ENCODE measurements around the gene THEMIS2. TPM values are rescaled to one million over a fixed set of nuclear protein-coding genes. Genes with fewer than 3 reads are reported as not detected.
"Not testable (repeated sequence)": the region's sequence is repeated elsewhere in the genome, so short reads cannot be mapped to it uniquely, and the experiment has no call there.

The THEMIS2 gene
- 10 to 100 TPM; 12.9 to 17.5 TPM for total RNA-seq

GRCh38 chr1:27872059-27872801, at the start of gene THEMIS2:
Gene THEMIS2 (plus strand): TSS chr1:27872544. CDS start chr1:27872572, 28 bp downstream.
- H3K9me3 Mint-ChIP-seq: no peaks in the 10 kb centered on the region
- peaks cover 2% of the 10 kb centered on the region for H3K36me3 Mint-ChIP-seq (ENCODE audit: low read depth)
- H3K4me1 Mint-ChIP-seq (ENCODE audit: low read depth): peaks cover 51% of the 10 kb centered on the region
- intact Hi-C loops (cut with micrococcal nuclease): loop anchor here (5.0 kb wide), 1 partner anchor 100 kb away; the partner anchor contains the start of gene STX12
- peak; percentile 81 for DNase-seq
- peak within 1 kb of the TSS; percentile 86 for H3K4me3 Mint-ChIP-seq
- peak within 1 kb of the TSS; percentile 74 for H3K27ac Mint-ChIP-seq
- CTCF ChIA-PET: interaction anchor here (0.6 kb wide), 1 partner anchor 11 kb away, joined by 3 read pairs; no protein-coding TSS in a partner anchor
- H3K27me3 Mint-ChIP-seq (ENCODE audit: low read depth): no peaks in the 10 kb centered on the region

GRCh38 chr1:27823784-27824183, 48.6 kb upstream of the THEMIS2 start:
- peaks cover 7% of the 10 kb centered on the region for H3K36me3 Mint-ChIP-seq (ENCODE audit: low read depth)
- CTCF ChIA-PET: interaction anchor here (0.5 to 0.6 kb wide), 2 partner anchors 253 to 1360 kb away, joined by 3 to 4 read pairs; no protein-coding TSS in a partner anchor
- H3K4me3 Mint-ChIP-seq: no peak overlapping the region
- H3K27me3 Mint-ChIP-seq (ENCODE audit: low read depth): no peaks in the 10 kb centered on the region
- DNase-seq: no peak
- no peak overlapping the region for H3K27ac Mint-ChIP-seq
- H3K9me3 Mint-ChIP-seq: no peaks in the 10 kb centered on the region
- no peaks in the 10 kb centered on the region for H3K4me1 Mint-ChIP-seq (ENCODE audit: low read depth)
- intact Hi-C loops (cut with micrococcal nuclease): no loop called here

- intact Hi-C loops (cut with micrococcal nuclease): no loop called here
- Mint-ChIP-seq H3K36me3 (ENCODE audit: low read depth) (peaks cover 5% of the 10 kb centered on the region), H3K27me3 (ENCODE audit: low read depth) (no peaks in the 10 kb centered on the region), H3K4me1 (ENCODE audit: low read depth) (no peaks in the 10 kb centered on the region), H3K9me3 (no peaks in the 10 kb centered on the region), H3K27ac (no peak overlapping the region), H3K4me3 (no peak overlapping the region)
- no peak for DNase-seq
- CTCF ChIA-PET: interaction anchor here (0.6 kb wide), 2 partner anchors 196 to 1360 kb away, joined by 3 to 4 read pairs; no protein-coding TSS in a partner anchor
Observed at GRCh38 chr1:27824411-27824810, 47.9 kb upstream of the THEMIS2 start.

- H3K27me3 Mint-ChIP-seq (ENCODE audit: low read depth); DNase-seq; H3K9me3 Mint-ChIP-seq; intact Hi-C loops (cut with micrococcal nuclease); H3K36me3 Mint-ChIP-seq (ENCODE audit: low read depth); CTCF ChIA-PET: not testable (repeated sequence)
- Mint-ChIP-seq H3K4me3 (peak overlapping the region; percentile 95), H3K27ac (peak overlapping the region; percentile 87), H3K4me1 (ENCODE audit: low read depth) (peaks cover 27% of the 10 kb centered on the region)
Observed at GRCh38 chr1:27829339-27829960, 42.9 kb upstream of the THEMIS2 start.

- Mint-ChIP-seq H3K36me3 (ENCODE audit: low read depth) (peaks cover 13% of the 10 kb centered on the region), H3K9me3 (no peaks in the 10 kb centered on the region), H3K27me3 (ENCODE audit: low read depth) (no peaks in the 10 kb centered on the region), H3K4me1 (ENCODE audit: low read depth) (peaks cover 40% of the 10 kb centered on the region), H3K4me3 (peak within 1 kb of the TSS; percentile 95), H3K27ac (peak within 1 kb of the TSS; percentile 87)
- intact Hi-C loops (cut with micrococcal nuclease): loop anchor here (1.0 to 2.0 kb wide), 5 partner anchors 34 to 159 kb away; partner anchors contain the start of genes FAM76A, IFI6 and STX12
- peak; percentile 94 for DNase-seq
- CTCF ChIA-PET: interaction anchor here (0.6 kb wide), 2 partner anchors 105 to 475 kb away, joined by 3 read pairs; partner anchors contain the start of gene FAM76A
Observed at GRCh38 chr1:27830621-27831440, 41.5 kb upstream of the THEMIS2 start, which contains the start of gene PPP1R8. Gene PPP1R8 (plus strand): TSS chr1:27830782. CDS start chr1:27830836, 54 bp downstream.

GRCh38 chr1:27831568-27832410, 40.6 kb upstream of the THEMIS2 start:
- H3K4me1 Mint-ChIP-seq (ENCODE audit: low read depth): peaks cover 43% of the 10 kb centered on the region
- H3K9me3 Mint-ChIP-seq: no peaks in the 10 kb centered on the region
- DNase-seq: no peak
- intact Hi-C loops (cut with micrococcal nuclease): loop anchor here (2.0 kb wide), 1 partner anchor 33 kb away; no protein-coding TSS in a partner anchor
- H3K27me3 Mint-ChIP-seq (ENCODE audit: low read depth): no peaks in the 10 kb centered on the region
- peak overlapping the region; percentile 95 for H3K4me3 Mint-ChIP-seq
- CTCF ChIA-PET: interaction anchor here (0.9 kb wide), 1 partner anchor 788 kb away, joined by 4 read pairs; no protein-coding TSS in a partner anchor
- peak overlapping the region; percentile 87 for H3K27ac Mint-ChIP-seq
- H3K36me3 Mint-ChIP-seq (ENCODE audit: low read depth): peaks cover 15% of the 10 kb centered on the region

GRCh38 chr1:27832762-27833161, 39.6 kb upstream of the THEMIS2 start:
- CTCF ChIA-PET: no interaction called here
- H3K9me3 Mint-ChIP-seq: no peaks in the 10 kb centered on the region
- H3K4me1 Mint-ChIP-seq (ENCODE audit: low read depth): peaks cover 43% of the 10 kb centered on the region
- intact Hi-C loops (cut with micrococcal nuclease): no loop called here
- peaks cover 18% of the 10 kb centered on the region for H3K36me3 Mint-ChIP-seq (ENCODE audit: low read depth)
- peak overlapping the region; percentile 1 for H3K4me3 Mint-ChIP-seq
- DNase-seq: no peak
- peak overlapping the region; percentile 2 for H3K27ac Mint-ChIP-seq
- no peaks in the 10 kb centered on the region for H3K27me3 Mint-ChIP-seq (ENCODE audit: low read depth)

- CTCF ChIA-PET: no interaction called here
- DNase-seq: no peak
- H3K36me3 Mint-ChIP-seq (ENCODE audit: low read depth): peaks cover 21% of the 10 kb centered on the region
- no peak overlapping the region for H3K27ac Mint-ChIP-seq
- no peak overlapping the region for H3K4me3 Mint-ChIP-seq
- no peaks in the 10 kb centered on the region for H3K27me3 Mint-ChIP-seq (ENCODE audit: low read depth)
- no peaks in the 10 kb centered on the region for H3K9me3 Mint-ChIP-seq
- intact Hi-C loops (cut with micrococcal nuclease): no loop called here
- peaks cover 43% of the 10 kb centered on the region for H3K4me1 Mint-ChIP-seq (ENCODE audit: low read depth)
Observed at GRCh38 chr1:27833470-27833869, 38.9 kb upstream of the THEMIS2 start.

- no peak for DNase-seq
- H3K4me3 Mint-ChIP-seq: no peak overlapping the region
- no peak overlapping the region for H3K27ac Mint-ChIP-seq
- H3K4me1 Mint-ChIP-seq (ENCODE audit: low read depth): peaks cover 43% of the 10 kb centered on the region
- no peaks in the 10 kb centered on the region for H3K9me3 Mint-ChIP-seq
- H3K36me3 Mint-ChIP-seq (ENCODE audit: low read depth): peaks cover 29% of the 10 kb centered on the region
- intact Hi-C loops (cut with micrococcal nuclease): no loop called here
- H3K27me3 Mint-ChIP-seq (ENCODE audit: low read depth): no peaks in the 10 kb centered on the region
- CTCF ChIA-PET: no interaction called here
Observed at GRCh38 chr1:27835046-27835445, 37.3 kb upstream of the THEMIS2 start.

- CTCF ChIA-PET: no interaction called here
- DNase-seq: no peak
- no peaks in the 10 kb centered on the region for H3K27me3 Mint-ChIP-seq (ENCODE audit: low read depth)
- no peak overlapping the region for H3K4me3 Mint-ChIP-seq
- intact Hi-C loops (cut with micrococcal nuclease): no loop called here
- peaks cover 32% of the 10 kb centered on the region for H3K36me3 Mint-ChIP-seq (ENCODE audit: low read depth)
- no peaks in the 10 kb centered on the region for H3K9me3 Mint-ChIP-seq
- H3K4me1 Mint-ChIP-seq (ENCODE audit: low read depth): peaks cover 43% of the 10 kb centered on the region
- no peak overlapping the region for H3K27ac Mint-ChIP-seq
Observed at GRCh38 chr1:27835501-27835900, 36.8 kb upstream of the THEMIS2 start.

GRCh38 chr1:27849951-27850350, 22.4 kb upstream of the THEMIS2 start:
- Mint-ChIP-seq H3K27ac (no peak overlapping the region), H3K4me1 (ENCODE audit: low read depth) (no peaks in the 10 kb centered on the region), H3K36me3 (ENCODE audit: low read depth) (peaks cover 32% of the 10 kb centered on the region), H3K27me3 (ENCODE audit: low read depth) (no peaks in the 10 kb centered on the region), H3K9me3 (no peaks in the 10 kb centered on the region), H3K4me3 (no peak overlapping the region)
- DNase-seq: no peak
- intact Hi-C loops (cut with micrococcal nuclease): no loop called here
- CTCF ChIA-PET: interaction anchor here (0.8 kb wide), 1 partner anchor 110 kb away, joined by 3 read pairs; the partner anchor contains the start of gene XKR8

All from activated naive CD4-positive, alpha-beta T cell treated with anti-CD3 and anti-CD28 coated beads for 36 hours (primary cell).